ENCODE data around the gene KDM3B. TPM values are rescaled to one million over a fixed set of nuclear protein-coding genes. Genes with fewer than 3 reads are reported as not detected.

The KDM3B gene
- total RNA-seq, 2 experiments from 2014 or later: 38.6 to 39.6 TPM

GRCh38 chr5:138464388-138465260 lies 112.1 kb downstream of the KDM3B start:
- POLR2A ChIA-PET: interaction anchor here (0.5 to 4.7 kb wide), 20 partner anchors 13 to 678 kb away, joined by 3 to 33 read pairs (median 4); partner anchors contain the start of genes BRD8, CDC23, ETF1 and HSPA9
- H3K36me3 Mint-ChIP-seq: peaks cover 25% of the 10 kb centered on the region
- peak overlapping the region; percentile 83 for H3K4me3 Mint-ChIP-seq
- peaks cover 43% of the 10 kb centered on the region for H3K4me1 Mint-ChIP-seq (ENCODE audit: low read depth)
- peak overlapping the region; percentile 95 for H3K27ac Mint-ChIP-seq
- intact Hi-C loops (cut with micrococcal nuclease): loop anchor here (1.0 to 2.0 kb wide), 9 partner anchors 26 to 828 kb away; partner anchors contain the start of genes BRD8, CDC25C, ETF1 and HNRNPA0
- CTCF ChIA-PET: interaction anchor here (0.7 to 5.1 kb wide), 15 partner anchors 10 to 823 kb away, joined by 3 to 56 read pairs (median 6); partner anchors contain the start of genes ETF1, HSPA9, KDM3B and REEP2
- peak; percentile 98 for DNase-seq
- H3K27me3 Mint-ChIP-seq: no peaks in the 10 kb centered on the region
- H3K9me3 Mint-ChIP-seq: no peaks in the 10 kb centered on the region

DNA sequence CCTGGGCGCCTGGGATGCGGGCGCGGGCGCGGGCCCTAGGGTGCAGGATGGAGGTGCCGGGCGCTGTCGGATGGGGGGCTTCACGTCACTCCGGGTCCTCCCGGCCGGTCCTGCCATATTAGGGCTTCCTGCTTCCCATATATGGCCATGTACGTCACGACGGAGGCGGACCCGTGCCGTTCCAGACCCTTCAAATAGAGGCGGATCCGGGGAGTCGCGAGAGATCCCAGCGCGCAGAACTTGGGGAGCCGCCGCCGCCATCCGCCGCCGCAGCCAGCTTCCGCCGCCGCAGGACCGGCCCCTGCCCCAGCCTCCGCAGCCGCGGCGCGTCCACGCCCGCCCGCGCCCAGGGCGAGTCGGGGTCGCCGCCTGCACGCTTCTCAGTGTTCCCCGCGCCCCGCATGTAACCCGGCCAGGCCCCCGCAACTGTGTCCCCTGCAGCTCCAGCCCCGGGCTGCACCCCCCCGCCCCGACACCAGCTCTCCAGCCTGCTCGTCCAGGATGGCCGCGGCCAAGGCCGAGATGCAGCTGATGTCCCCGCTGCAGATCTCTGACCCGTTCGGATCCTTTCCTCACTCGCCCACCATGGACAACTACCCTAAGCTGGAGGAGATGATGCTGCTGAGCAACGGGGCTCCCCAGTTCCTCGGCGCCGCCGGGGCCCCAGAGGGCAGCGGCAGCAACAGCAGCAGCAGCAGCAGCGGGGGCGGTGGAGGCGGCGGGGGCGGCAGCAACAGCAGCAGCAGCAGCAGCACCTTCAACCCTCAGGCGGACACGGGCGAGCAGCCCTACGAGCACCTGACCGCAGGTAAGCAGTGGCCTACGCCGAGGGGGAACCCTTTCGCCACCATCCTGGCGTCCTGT lies 113.0 kb downstream of the KDM3B start, which contains the start of gene EGR1:
EGR1 (plus strand) TSS at position 219 of the 864 bp plus-strand sequence; CDS start at position 502, 283 bp downstream.
- intact Hi-C loops (cut with micrococcal nuclease): loop anchor here (1.0 to 2.0 kb wide), 6 partner anchors 27 to 827 kb away; partner anchors contain the start of genes BRD8, CDC25C, ETF1 and MATR3
- ChIA-PET CTCF (interaction anchor here (0.7 to 5.1 kb wide), 15 partner anchors 11 to 822 kb away, joined by 3 to 56 read pairs (median 6); partner anchors contain the start of genes ETF1, HSPA9, KDM3B and REEP2), POLR2A (interaction anchor here (0.5 to 4.7 kb wide), 22 partner anchors 14 to 677 kb away, joined by 3 to 33 read pairs (median 4); partner anchors contain the start of genes BRD8, CDC23, ETF1 and HSPA9)
- DNase-seq: peak; percentile 94
- H3K9me3 Mint-ChIP-seq: no peaks in the 10 kb centered on the region
- peak within 1 kb of the TSS; percentile 95 for H3K27ac Mint-ChIP-seq
- H3K4me1 Mint-ChIP-seq (ENCODE audit: low read depth): peaks cover 35% of the 10 kb centered on the region
- H3K36me3 Mint-ChIP-seq: peaks cover 25% of the 10 kb centered on the region
- H3K27me3 Mint-ChIP-seq: no peaks in the 10 kb centered on the region
- H3K4me3 Mint-ChIP-seq: peak within 1 kb of the TSS; percentile 83

DNA sequence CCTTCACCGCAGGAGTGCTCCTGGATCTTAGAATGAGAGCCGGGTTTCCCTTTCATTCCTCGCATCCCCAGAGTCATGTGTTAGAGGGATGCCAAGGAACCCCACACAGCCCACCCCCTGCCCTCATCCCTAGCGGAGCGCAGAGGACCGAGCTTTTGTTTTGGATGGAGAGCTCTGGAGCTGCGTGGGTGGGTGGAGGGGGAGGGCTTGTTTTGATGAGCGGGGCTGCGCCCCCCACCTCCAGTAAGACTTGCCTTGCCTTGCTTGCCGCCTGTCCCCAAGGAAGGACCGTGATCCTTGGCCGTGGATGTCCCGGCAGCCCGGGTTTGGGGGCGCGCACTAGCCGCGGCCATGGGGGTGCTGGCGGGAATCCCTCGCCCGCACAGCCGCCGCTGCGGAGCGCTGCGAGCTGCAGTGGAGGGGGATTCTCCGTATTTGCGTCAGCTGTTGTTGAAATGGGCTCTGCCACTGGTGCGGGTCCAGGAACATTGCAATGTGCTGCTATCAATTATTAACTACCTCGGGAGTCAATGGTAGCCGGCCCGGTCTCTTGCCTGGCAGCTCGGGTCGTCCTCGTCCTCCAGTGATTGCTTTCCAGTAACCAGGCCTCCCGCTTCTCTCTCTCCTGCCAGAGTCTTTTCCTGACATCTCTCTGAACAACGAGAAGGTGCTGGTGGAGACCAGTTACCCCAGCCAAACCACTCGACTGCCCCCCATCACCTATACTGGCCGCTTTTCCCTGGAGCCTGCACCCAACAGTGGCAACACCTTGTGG lies 113.8 kb downstream of the KDM3B start:
- Mint-ChIP-seq H3K4me1 (ENCODE audit: low read depth) (peaks cover 27% of the 10 kb centered on the region), H3K27ac (no peak overlapping the region), H3K27me3 (no peaks in the 10 kb centered on the region), H3K9me3 (no peaks in the 10 kb centered on the region), H3K4me3 (peak overlapping the region; percentile 83), H3K36me3 (peaks cover 25% of the 10 kb centered on the region)
- POLR2A ChIA-PET: interaction anchor here (0.6 to 4.7 kb wide), 10 partner anchors 17 to 247 kb away, joined by 3 to 33 read pairs (median 4); partner anchors contain the start of gene ETF1
- CTCF ChIA-PET: interaction anchor here (1.9 to 5.1 kb wide), 5 partner anchors 16 to 252 kb away, joined by 4 to 56 read pairs (median 18); partner anchors contain the start of gene ETF1
- peak; percentile 38 for DNase-seq
- intact Hi-C loops (cut with micrococcal nuclease): no loop called here

GRCh38 chr5:138466900-138467710 lies 114.6 kb downstream of the KDM3B start:
- Mint-ChIP-seq H3K27ac (peak overlapping the region; percentile 50), H3K4me1 (ENCODE audit: low read depth) (peaks cover 23% of the 10 kb centered on the region), H3K9me3 (no peaks in the 10 kb centered on the region), H3K4me3 (peak overlapping the region; percentile 83), H3K27me3 (no peaks in the 10 kb centered on the region), H3K36me3 (peaks cover 25% of the 10 kb centered on the region)
- DNase-seq: no peak
- ChIA-PET CTCF (interaction anchor here (3.0 to 5.1 kb wide), 3 partner anchors 17 to 76 kb away, joined by 18 to 56 read pairs (median 33); partner anchors contain the start of gene ETF1), POLR2A (interaction anchor here (1.9 to 4.7 kb wide), 2 partner anchors 76 to 99 kb away, joined by 4 to 33 read pairs; partner anchors contain the start of gene ETF1)
- intact Hi-C loops (cut with micrococcal nuclease): no loop called here

DNA sequence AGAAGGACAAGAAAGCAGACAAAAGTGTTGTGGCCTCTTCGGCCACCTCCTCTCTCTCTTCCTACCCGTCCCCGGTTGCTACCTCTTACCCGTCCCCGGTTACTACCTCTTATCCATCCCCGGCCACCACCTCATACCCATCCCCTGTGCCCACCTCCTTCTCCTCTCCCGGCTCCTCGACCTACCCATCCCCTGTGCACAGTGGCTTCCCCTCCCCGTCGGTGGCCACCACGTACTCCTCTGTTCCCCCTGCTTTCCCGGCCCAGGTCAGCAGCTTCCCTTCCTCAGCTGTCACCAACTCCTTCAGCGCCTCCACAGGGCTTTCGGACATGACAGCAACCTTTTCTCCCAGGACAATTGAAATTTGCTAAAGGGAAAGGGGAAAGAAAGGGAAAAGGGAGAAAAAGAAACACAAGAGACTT lies 115.2 kb downstream of the KDM3B start:
- ChIA-PET POLR2A (no interaction called here), CTCF (interaction anchor here (5.1 kb wide), 1 partner anchor 36 kb away, joined by 33 read pairs; no protein-coding TSS in a partner anchor)
- intact Hi-C loops (cut with micrococcal nuclease): no loop called here
- Mint-ChIP-seq H3K9me3 (no peaks in the 10 kb centered on the region), H3K4me1 (ENCODE audit: low read depth) (peaks cover 23% of the 10 kb centered on the region), H3K27ac (peak overlapping the region; percentile 50), H3K4me3 (peak overlapping the region; percentile 83), H3K36me3 (peaks cover 25% of the 10 kb centered on the region), H3K27me3 (no peaks in the 10 kb centered on the region)
- DNase-seq: no peak

DNA sequence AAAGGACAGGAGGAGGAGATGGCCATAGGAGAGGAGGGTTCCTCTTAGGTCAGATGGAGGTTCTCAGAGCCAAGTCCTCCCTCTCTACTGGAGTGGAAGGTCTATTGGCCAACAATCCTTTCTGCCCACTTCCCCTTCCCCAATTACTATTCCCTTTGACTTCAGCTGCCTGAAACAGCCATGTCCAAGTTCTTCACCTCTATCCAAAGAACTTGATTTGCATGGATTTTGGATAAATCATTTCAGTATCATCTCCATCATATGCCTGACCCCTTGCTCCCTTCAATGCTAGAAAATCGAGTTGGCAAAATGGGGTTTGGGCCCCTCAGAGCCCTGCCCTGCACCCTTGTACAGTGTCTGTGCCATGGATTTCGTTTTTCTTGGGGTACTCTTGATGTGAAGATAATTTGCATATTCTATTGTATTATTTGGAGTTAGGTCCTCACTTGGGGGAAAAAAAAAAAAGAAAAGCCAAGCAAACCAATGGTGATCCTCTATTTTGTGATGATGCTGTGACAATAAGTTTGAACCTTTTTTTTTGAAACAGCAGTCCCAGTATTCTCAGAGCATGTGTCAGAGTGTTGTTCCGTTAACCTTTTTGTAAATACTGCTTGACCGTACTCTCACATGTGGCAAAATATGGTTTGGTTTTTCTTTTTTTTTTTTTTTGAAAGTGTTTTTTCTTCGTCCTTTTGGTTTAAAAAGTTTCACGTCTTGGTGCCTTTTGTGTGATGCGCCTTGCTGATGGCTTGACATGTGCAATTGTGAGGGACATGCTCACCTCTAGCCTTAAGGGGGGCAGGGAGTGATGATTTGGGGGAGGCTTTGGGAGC lies 115.9 kb downstream of the KDM3B start:
- no peak for DNase-seq
- CTCF ChIA-PET: interaction anchor here (2.1 kb wide), 1 partner anchor 19 kb away, joined by 5 read pairs; no protein-coding TSS in a partner anchor

GRCh38 chr5:138468966-138469539 lies 116.6 kb downstream of the KDM3B start:
- peaks cover 23% of the 10 kb centered on the region for H3K4me1 Mint-ChIP-seq (ENCODE audit: low read depth)
- intact Hi-C loops (cut with micrococcal nuclease): no loop called here
- no peak for DNase-seq
- POLR2A ChIA-PET: no interaction called here
- H3K36me3 Mint-ChIP-seq: peaks cover 25% of the 10 kb centered on the region
- CTCF ChIA-PET: interaction anchor here (2.1 kb wide), 1 partner anchor 20 kb away, joined by 5 read pairs; no protein-coding TSS in a partner anchor
- no peaks in the 10 kb centered on the region for H3K9me3 Mint-ChIP-seq
- H3K27ac Mint-ChIP-seq: peak overlapping the region; percentile 70
- no peaks in the 10 kb centered on the region for H3K27me3 Mint-ChIP-seq
- no peak overlapping the region for H3K4me3 Mint-ChIP-seq

More for the DNA sequence above, 115.9 kb downstream of the KDM3B start:
- Mint-ChIP-seq H3K36me3 (peaks cover 25% of the 10 kb centered on the region), H3K9me3 (no peaks in the 10 kb centered on the region), H3K27me3 (no peaks in the 10 kb centered on the region), H3K4me1 (ENCODE audit: low read depth) (peaks cover 23% of the 10 kb centered on the region), H3K4me3 (peak overlapping the region; percentile 83), H3K27ac (peak overlapping the region; percentile 70)
- intact Hi-C loops (cut with micrococcal nuclease): no loop called here
- POLR2A ChIA-PET: no interaction called here

DNA sequence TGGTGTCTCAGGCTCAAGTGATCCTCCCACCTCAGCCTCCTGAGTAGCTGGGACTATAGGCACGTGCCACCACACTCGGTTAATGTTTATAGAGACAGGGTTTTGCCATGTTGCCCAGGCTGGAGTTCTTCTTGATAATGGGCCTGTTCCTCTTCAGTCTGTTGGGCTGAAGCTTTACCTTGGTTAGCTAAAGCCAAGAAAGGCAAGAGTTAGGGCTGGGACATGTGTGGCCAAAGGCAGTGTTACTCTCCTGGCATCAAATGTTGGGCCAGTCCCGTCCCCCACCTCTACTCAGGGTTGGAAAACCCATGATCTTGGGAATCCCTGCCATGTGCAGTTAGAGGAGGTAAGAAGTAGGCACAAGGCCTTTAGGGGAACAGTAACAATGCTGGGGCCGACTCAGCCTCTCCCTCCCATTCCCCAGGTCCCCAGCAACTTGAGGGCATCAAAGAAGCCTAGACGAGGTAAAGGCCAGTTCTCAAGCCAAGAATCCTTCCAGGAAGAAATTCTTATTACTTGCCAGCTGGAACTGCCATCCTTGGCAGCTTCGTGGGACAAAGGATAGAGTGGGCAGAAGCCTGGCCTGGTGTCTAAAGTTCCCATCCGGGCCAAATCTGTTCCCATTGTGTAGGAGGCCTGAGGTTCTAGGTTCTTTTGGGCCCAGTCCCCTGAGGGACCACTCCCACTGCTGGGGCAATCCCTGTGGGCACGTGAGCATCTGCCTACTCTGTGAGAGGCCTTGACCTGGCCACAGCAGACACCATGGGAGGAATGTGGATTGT lies 117.2 kb downstream of the KDM3B start:
- Mint-ChIP-seq H3K27me3 (no peaks in the 10 kb centered on the region), H3K36me3 (peaks cover 25% of the 10 kb centered on the region), H3K4me3 (no peak overlapping the region), H3K4me1 (ENCODE audit: low read depth) (peaks cover 23% of the 10 kb centered on the region), H3K9me3 (no peaks in the 10 kb centered on the region), H3K27ac (no peak overlapping the region)
- POLR2A ChIA-PET: interaction anchor here (1.1 kb wide), 1 partner anchor 41 kb away, joined by 3 read pairs; no protein-coding TSS in a partner anchor
- intact Hi-C loops (cut with micrococcal nuclease): no loop called here
- peak; percentile 16 for DNase-seq
- CTCF ChIA-PET: interaction anchor here (2.1 kb wide), 1 partner anchor 20 kb away, joined by 5 read pairs; no protein-coding TSS in a partner anchor

Data from activated CD4-positive, alpha-beta memory T cell treated with anti-CD3 and anti-CD28 coated beads for 36 hours (primary cell).